KOPT-K1 (cell line): ENCODE results near the gene ZNF417.
A peak's percentile ranks its signal among the peaks of the same experiment; 100 is the strongest.
"Not testable (repeated sequence)": the region's sequence is repeated elsewhere in the genome, so short reads cannot be mapped to it uniquely, and the experiment has no call there.

Experiments used
- H3K27ac ChIP-seq: fragments of 200-600 bp; sonication (generic); 2 replicates; pipeline ENCODE4 v1.5.1; 2016; ENCODE audit warnings: antibody characterized with exemption, mild to moderate bottlenecking, low read depth, low read length; ENCODE audit not compliant: poor library complexity, severe bottlenecking
- H3K36me3 ChIP-seq: fragments of 200-600 bp; sonication (generic); 2 replicates; pipeline ENCODE4 v1.5.1; 2017; ENCODE audit warnings: antibody characterized with exemption, mild to moderate bottlenecking, low read length, moderate library complexity; ENCODE audit not compliant: insufficient read depth
- H3K9me3 ChIP-seq: fragments of 200-600 bp; sonication (generic); 2 replicates; pipeline ENCODE4 v1.5.1; 2017; ENCODE audit warnings: antibody characterized with exemption, low read length, mild to moderate bottlenecking; ENCODE audit not compliant: insufficient read depth, poor library complexity, severe bottlenecking

ZNF417 gene

DNA sequence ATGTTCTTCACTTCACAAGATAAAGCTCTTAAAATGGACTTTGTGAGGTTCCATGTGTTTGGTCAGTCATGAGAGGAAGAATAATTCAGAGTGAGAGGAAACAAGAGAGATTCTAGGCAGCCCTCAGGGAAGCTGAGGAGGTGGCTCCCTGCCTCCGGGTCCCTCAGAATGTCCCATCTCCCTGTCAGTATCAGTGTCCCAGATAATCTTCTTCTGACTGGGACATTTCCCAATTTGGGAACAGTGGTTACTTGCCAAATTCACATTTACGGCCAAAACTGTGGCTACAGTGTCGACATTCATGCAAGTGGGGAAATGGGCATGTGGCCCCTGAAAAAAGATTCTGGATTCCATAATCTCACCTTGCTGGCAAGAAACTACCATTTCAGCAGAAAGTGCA is 9.0 kb downstream of the ZNF417 start:
- H3K27ac ChIP-seq, result no peak overlapping the region
- H3K36me3 ChIP-seq, result peaks cover 60% of the 10 kb centered on the region

DNA sequence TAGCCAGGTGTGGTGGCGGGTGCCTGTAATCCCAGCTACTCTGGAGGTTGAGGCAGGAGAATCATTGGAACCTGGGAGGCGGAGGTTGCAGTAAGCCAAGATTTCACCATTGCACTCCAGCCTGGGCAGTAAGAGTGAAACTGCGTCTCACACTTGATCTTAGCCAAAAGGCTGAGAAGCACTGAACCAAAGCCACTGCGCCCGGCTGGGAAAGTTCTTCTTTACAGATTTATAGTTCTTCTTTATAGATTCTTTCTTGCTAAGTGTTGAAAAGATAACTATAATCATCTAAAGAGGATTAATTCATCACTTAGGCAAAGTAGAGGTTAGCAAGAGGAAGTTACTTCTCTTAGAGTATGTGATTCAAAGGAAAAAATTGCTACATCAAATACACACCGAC is 11.1 kb downstream of the ZNF417 start:
- H3K36me3 ChIP-seq, result peaks cover 44% of the 10 kb centered on the region
- no peak overlapping the region for H3K27ac ChIP-seq
- no peaks in the 10 kb centered on the region for H3K9me3 ChIP-seq

More for the DNA sequence above, 9.0 kb downstream of the ZNF417 start:
- H3K9me3 ChIP-seq, result no peaks in the 10 kb centered on the region

DNA sequence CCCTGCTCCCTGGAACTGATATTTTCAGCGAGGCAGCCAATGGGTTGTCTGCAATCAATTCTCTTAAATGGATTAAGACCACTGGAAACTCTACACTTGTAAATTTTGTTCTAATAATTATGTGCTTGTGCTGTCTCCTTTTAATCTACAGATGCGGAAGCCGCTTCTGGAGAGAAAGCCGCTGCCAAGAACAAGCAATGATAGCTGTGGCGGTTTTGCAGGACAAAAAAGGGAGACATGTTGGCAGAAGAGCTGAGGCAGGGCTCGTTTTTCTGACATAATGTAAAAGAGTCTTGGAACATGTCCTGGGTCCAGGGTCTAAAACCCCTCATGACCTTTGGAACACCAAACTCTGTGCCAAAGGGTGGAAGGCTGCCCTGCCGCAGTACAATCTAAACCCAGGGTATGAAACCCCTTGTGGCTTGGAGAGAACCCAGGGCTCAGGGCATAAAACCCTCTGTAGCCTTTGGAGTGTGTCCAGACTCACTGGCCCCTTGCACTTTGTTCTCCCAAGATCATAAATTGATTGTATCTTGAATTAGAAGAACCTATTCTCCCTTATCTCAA is 12.7 kb downstream of the ZNF417 start:
- no peak overlapping the region for H3K27ac ChIP-seq
- no peaks in the 10 kb centered on the region for H3K9me3 ChIP-seq

DNA sequence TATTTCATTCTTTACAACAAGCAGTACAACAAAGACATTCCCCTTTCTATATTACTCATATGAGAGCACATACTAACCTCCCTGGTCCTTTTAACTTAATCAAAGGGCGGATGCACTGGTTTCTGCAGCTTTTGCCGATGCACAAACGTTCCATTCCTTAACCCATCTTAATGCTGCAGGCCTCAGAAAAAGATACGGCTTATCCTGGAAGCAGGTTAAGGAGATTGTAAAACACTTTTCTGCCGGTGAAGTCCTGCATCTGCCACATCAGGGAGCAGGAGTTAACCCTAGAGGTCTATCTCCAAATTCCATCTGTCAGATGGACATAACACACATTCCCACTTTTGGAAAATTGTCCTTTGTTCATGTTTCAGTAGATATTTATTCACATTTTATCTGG is 16.1 kb downstream of the ZNF417 start:
- H3K9me3 ChIP-seq, result no peaks in the 10 kb centered on the region
- no peak overlapping the region for H3K27ac ChIP-seq
- peaks cover 9% of the 10 kb centered on the region for H3K36me3 ChIP-seq

More for the DNA sequence above, 12.7 kb downstream of the ZNF417 start:
- H3K36me3 ChIP-seq, result peaks cover 37% of the 10 kb centered on the region

DNA sequence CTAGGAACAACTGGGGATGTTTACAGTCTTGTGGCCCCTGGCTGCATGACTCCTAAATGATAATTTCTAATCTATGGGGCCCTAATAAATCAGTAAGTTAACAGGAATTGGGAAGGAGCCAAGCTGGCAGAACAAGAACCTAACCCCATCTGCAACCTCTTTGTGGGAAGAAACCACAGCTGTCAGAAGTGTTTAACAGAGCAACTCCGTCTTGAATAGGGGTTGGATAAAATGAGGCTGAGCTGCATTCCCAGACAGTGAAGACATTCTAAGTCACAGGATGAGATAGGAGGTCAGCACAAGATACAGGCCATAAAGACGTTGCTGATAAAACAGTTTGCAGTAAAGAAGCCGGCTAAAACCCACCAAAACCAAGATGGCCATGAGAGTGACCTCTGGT is 25.7 kb downstream of the ZNF417 start:
- Histone ChIP-seq H3K36me3 (peaks cover 19% of the 10 kb centered on the region), H3K9me3 (peaks cover 14% of the 10 kb centered on the region)
- not testable (repeated sequence) for H3K27ac ChIP-seq

DNA sequence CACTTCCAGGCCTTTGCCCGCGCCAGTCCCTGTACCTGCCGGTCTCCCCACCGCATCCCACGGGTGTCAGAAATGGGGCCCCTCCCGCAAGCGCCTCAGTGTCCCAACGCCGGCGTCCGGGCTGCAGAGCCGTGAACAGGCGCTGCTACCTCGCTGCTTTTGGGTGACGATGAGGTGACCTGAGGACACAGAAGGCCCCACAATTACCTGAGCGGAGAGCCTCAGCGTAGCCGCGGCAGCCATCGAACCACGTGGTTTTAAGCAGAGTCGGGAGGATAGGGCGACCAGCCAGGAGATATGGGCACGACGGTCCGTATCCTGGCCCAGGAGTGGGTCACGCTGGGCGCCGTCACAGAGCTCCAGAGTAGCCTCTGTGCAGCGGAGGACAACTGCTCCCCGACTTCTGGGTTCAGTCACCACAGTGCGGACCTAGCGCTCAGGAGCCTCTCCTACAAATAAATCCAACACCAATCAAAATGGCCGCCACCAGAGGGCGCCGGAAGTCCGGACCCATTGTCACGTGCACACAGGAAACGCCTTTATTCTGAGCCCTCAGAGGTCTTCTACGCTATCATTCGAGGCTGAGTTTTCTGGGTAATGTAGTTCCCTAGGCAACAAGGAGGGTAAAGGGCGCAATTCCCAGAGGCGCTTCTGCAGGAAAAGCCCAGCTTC is 27.7 kb downstream of the ZNF417 start, which contains the start of gene ZNF814:
TSS of gene ZNF814 (minus strand) at position 478 of the 672 bp plus-strand sequence. CDS start at position 243, 235 bp downstream.
- Histone ChIP-seq H3K27ac (peak within 1 kb of the TSS; percentile 73), H3K36me3 (peaks cover 39% of the 10 kb centered on the region)

DNA sequence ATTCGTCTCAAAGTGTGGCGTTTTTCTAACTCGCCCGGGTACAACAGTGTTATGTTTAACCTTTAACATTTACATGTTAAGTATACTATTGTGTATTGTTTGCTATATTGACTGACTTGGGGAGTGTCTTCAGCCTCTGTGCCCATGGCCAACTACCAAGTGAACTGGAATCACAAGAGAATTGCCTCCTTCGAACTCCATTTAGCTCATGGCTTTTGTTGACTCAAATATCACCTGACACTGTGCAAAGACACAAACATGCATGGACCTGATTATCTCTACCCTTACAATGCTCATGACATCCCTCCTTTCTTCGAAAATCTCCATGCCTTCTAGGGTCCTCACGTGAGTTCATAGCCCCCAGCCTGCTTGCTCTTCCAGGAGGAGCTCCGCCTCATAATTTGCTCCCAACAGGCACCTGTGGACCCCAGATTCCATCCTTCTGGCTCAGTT is 28.3 kb downstream of the ZNF417 start:
- H3K27ac ChIP-seq, result peak overlapping the region; percentile 73

More for the DNA sequence above, 27.7 kb downstream of the ZNF417 start, which contains the start of gene ZNF814:
- H3K9me3 ChIP-seq, result peaks cover 34% of the 10 kb centered on the region

DNA sequence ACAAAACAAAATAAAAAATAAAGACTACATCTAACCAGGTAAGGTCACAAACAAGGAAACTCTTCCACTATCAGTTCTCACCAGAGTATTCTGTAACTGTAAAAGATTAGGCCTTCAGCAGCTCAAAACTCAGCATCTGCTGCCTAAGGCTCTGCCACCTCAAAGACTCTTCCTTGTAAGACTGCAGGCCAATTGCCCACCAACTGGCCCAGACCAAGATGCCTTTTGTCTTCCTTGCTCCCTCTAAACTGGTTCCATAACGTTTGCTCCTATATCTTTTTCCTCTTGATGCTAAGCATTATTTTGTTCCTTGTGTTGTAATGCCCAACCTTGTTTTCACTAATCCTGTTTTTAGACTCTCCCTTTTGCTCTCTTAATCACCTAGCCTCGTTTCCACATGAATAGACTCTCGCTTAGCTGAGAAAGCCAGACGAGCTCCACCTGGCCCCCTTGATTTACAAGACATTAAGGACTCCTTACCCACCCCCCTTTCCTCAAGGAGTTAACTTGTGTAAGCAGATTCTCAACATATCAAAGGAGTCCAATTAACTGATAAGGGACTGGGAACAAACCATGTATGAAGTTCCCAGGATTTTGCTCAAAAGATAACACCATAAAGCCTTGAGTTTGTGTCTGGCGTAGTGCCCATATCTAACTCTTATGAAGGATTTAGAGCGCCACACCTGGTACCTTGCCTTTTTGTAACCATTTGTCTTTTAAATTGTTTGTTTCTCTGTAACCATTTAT is 29.0 kb downstream of the ZNF417 start:
- peaks cover 52% of the 10 kb centered on the region for H3K36me3 ChIP-seq

More for the DNA sequence above, 28.3 kb downstream of the ZNF417 start:
- H3K9me3 ChIP-seq, result peaks cover 40% of the 10 kb centered on the region
- H3K36me3 ChIP-seq, result peaks cover 45% of the 10 kb centered on the region

DNA sequence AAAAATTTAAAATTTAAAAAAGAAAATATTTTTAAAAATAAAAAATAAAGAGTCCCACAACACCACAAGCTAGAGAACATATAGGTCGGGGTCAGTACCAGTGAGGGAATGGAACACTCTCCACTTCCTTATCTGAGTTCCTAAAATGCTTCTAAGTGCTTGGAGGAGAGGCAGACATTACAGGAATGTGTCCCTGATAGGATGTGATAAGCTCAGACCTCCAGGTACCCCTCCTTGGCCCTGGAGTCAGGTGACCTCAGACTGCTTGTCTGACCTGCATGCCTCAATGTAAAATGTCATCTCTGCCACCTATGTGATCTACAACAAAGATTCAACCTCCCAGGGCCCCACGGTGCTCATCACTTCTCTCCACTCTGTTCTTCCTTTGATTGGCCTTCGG is 30.3 kb downstream of the ZNF417 start:
- no peak overlapping the region for H3K27ac ChIP-seq
- H3K36me3 ChIP-seq, result peaks cover 52% of the 10 kb centered on the region
- peaks cover 46% of the 10 kb centered on the region for H3K9me3 ChIP-seq

More for the DNA sequence above, 29.0 kb downstream of the ZNF417 start:
- Histone ChIP-seq H3K9me3 (peaks cover 46% of the 10 kb centered on the region), H3K27ac (peak overlapping the region; percentile 73)

DNA sequence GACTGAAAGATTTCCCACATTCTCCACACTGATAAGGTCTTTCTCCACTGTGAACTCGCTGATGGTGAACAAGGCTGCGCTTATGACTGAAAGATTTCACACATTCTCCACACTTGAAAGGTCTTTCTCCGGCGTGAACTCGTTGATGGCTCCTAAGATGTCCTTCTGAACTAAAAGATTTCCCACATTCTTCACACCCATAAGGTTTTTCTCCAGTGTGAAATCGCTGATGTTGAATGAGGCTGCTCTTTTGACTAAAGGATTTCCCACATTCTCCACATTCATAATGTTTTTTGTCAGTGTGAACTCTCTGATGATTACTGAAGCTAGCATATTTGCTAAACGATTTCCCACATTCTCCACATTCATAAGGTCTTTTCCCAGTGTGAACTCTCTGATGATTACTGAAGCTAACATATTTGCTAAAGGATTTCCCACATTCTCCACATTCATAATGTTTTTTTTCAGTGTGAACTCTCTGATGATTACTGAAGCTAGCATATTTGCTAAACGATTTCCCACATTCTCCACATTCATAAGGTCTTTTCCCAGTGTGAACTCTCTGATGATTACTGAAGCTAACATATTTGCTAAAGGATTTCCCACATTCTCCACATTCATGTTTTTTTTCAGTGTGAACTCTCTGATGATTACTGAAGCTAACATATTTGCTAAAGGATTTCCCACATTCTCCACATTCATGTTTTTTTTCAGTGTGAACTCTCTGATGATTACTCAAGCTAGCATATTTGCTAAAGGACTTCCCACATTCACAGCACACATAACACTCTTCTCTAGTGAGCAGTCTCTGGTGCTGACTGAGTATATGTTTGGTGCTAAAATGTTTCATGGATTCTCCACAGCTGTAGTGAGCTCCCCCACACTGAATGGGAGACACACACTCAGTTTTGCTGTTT is 42.3 kb downstream of the ZNF417 start:
- not testable (repeated sequence) for H3K27ac ChIP-seq
- H3K36me3 ChIP-seq, result peaks cover 94% of the 10 kb centered on the region
- H3K9me3 ChIP-seq, result peaks cover 92% of the 10 kb centered on the region

DNA sequence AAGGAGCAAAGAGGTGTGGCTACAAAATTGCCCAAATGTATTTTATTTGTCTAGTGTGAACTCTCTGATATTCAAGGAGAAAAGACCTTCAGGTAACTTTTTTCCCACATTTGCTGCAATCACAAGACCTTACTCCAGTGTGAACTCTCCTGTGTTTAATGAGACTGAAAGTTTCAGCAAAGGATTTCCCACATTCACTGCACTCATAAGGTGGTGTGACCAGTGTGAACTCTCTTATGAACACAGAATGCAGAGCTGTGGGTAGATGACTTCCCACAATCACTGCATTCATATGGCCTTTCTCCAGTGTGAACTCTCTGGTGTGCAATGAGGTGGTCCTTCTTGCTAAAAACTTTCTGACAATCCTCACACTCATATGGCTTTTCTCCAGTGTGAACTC is 43.9 kb downstream of the ZNF417 start:
- H3K27ac ChIP-seq, result no peak overlapping the region
- H3K36me3 ChIP-seq, result peaks cover 97% of the 10 kb centered on the region
- H3K9me3 ChIP-seq, result peaks cover 81% of the 10 kb centered on the region

DNA sequence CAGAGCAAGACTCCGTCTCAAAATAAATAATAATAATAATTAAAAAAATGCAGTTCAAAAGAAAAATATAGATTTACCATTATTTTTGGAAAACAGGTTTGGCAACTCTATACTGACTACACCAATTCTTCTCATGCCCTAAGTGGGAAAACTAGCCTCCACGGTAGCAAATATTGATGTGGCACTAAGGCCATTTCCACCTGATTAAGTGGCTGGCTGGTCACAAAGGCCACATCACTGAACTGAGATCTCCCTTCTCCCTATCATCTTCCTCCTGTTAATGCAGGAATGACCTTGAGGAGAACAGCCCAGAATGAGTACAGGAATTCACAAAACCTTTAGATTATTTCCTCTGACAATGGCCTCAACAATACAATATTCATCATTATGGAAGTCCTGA is 46.2 kb downstream of the ZNF417 start:
- peaks cover 97% of the 10 kb centered on the region for H3K36me3 ChIP-seq
- peaks cover 59% of the 10 kb centered on the region for H3K9me3 ChIP-seq
- no peak overlapping the region for H3K27ac ChIP-seq

DNA sequence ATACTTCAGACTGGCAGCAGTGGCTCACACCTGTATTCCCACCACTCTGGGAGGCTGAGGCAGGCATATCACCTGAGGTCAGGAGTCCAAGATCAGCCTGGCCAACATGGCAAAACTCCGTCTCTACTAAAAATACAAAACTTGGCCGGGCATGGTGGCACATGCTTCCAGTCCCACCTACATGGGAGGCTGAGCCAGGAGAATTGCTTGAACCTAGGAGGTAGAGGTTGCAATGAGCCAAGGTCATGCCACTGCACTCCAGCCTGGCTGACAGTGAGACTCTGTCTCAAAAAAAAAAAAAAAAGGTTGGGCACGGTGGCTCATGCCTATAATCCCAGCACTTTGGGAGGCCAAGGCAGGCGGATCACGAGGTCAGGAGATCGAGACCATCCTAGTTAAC is 46.7 kb downstream of the ZNF417 start:
- H3K27ac ChIP-seq, result not testable (repeated sequence)
- H3K36me3 ChIP-seq, result peaks cover 98% of the 10 kb centered on the region
- H3K9me3 ChIP-seq, result peaks cover 53% of the 10 kb centered on the region

DNA sequence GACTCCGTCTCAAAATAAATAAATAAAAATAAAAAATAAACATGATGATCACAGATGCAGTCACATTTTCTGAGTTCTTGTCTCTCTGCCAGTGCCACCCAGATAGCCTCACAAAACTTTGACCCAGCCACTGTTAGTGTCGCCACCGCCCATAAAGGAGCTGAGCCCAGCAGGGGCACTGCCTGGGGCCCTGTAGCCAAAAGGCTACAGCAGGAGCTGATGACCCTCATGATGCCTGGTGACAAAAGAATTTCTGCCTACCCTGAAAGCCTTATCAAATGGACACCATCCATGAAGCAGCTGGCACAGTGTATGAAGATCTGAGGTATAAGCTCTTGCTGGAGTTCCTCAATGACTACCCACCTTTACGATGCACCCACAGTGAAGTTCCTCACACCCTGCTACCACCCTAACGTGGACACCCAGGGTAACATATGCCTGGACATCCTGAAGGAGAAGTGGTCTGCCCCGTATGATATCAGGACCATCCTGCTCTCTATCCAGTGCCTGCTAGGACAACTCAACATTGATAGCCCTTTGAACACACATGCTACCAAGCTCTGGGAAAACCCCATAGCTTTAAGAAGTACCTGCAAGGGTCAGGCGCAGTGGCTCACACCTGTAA is 48.4 kb downstream of the ZNF417 start:
- H3K36me3 ChIP-seq, result peaks cover 95% of the 10 kb centered on the region
- peaks cover 36% of the 10 kb centered on the region for H3K9me3 ChIP-seq

More for the DNA sequence above, 48.4 kb downstream of the ZNF417 start:
- H3K27ac ChIP-seq, result no peak overlapping the region
